ENCODE measurements around the gene TMEM171. TPM values are rescaled to one million over a fixed set of nuclear protein-coding genes. Genes with fewer than 3 reads are reported as not detected.

Gene TMEM171
- total RNA-seq, 4 donors from 2014 or later, result 5.9 to 12.6 (median 9.1) TPM

- DNase-seq, result no peak
- H3K36me3 ChIP-seq, result no peaks in the 10 kb centered on the region
- H3K9me3 ChIP-seq, result no peaks in the 10 kb centered on the region
- H3K4me3 ChIP-seq, result no peak overlapping the region
- intact Hi-C loops (cut with DNase I), result no loop called here
- H3K27me3 ChIP-seq, result peaks cover 0 to 29% (median 0%) of the 10 kb centered on the region in 4 donors
- 70 to 73% methylated on average over 3 to 9 of the region's 10 CpGs for WGBS, 2 donors
- no peak for TF ChIP-seq POLR2A (IDR thresholded peaks at IDR 0.05)
- peaks cover 0 to 9% (median 0%) of the 10 kb centered on the region in 3 donors for H3K4me1 ChIP-seq
- H3K27ac ChIP-seq, result no peak overlapping the region
These were observed 17.5 kb downstream of the TMEM171 start for GRCh38 chr5:73137563-73138530.

GRCh38 chr5:73139485-73139884, 19.1 kb downstream of the TMEM171 start:
- DNase-seq, result no peak
- Histone ChIP-seq H3K9me3 (no peaks in the 10 kb centered on the region), H3K27ac (no peak overlapping the region), H3K27me3 (peaks cover 0 to 29% (median 0%) of the 10 kb centered on the region in 4 donors), H3K36me3 (no peaks in the 10 kb centered on the region), H3K4me1 (peaks cover 0 to 9% (median 0%) of the 10 kb centered on the region in 3 donors), H3K4me3 (no peak overlapping the region)
- intact Hi-C loops (cut with DNase I), result no loop called here
- no peak for TF ChIP-seq POLR2A (IDR thresholded peaks at IDR 0.05)
- TF ChIP-seq, protein P1, sequence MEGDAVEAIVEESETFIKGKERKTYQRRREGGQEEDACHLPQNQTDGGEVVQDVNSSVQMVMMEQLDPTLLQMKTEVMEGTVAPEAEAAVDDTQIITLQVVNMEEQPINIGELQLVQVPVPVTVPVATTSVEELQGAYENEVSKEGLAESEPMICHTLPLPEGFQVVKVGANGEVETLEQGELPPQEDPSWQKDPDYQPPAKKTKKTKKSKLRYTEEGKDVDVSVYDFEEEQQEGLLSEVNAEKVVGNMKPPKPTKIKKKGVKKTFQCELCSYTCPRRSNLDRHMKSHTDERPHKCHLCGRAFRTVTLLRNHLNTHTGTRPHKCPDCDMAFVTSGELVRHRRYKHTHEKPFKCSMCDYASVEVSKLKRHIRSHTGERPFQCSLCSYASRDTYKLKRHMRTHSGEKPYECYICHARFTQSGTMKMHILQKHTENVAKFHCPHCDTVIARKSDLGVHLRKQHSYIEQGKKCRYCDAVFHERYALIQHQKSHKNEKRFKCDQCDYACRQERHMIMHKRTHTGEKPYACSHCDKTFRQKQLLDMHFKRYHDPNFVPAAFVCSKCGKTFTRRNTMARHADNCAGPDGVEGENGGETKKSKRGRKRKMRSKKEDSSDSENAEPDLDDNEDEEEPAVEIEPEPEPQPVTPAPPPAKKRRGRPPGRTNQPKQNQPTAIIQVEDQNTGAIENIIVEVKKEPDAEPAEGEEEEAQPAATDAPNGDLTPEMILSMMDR (IDR thresholded peaks at IDR 0.05), result no peak
- 75 to 78% methylated on average over 3 of the region's 3 CpGs for WGBS, 2 donors

DNA sequence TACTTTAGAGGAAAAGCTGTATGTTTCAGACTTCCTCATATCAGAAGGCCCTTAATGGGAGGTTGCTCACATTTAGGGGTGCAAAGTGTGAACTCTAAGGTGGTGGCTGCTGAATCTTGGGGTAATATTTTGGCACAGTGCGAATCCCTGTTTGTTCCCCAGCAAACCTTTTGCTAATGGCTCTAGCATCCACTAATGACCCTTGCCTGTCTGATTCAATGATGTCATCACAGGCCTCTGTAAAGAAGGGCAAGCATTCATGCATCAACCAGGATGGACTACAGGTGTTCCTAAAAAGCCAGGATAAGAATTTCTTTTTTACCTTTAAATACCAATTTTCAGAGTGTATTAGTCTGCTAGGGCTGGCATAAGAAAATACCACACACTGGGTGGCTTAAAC, 20.4 kb downstream of the TMEM171 start:
- Histone ChIP-seq H3K27ac (no peak overlapping the region), H3K9me3 (no peaks in the 10 kb centered on the region), H3K4me3 (no peak overlapping the region), H3K4me1 (peaks cover 0 to 9% (median 0%) of the 10 kb centered on the region in 3 donors), H3K27me3 (peaks cover 0 to 20% (median 0%) of the 10 kb centered on the region in 4 donors), H3K36me3 (no peaks in the 10 kb centered on the region)
- intact Hi-C loops (cut with DNase I), result no loop called here
- no peak for DNase-seq
- TF ChIP-seq, protein P1 (IDR thresholded peaks at IDR 0.05), result no peak
- no peak for TF ChIP-seq POLR2A (IDR thresholded peaks at IDR 0.05)
- 100% methylated on average over 1 of the region's 1 CpG for WGBS, 2 donors

- WGBS, 2 donors, result 67 to 71% methylated on average over 5 to 8 of the region's 8 CpGs
- Histone ChIP-seq H3K9me3 (no peaks in the 10 kb centered on the region), H3K36me3 (no peaks in the 10 kb centered on the region), H3K4me1 (peaks cover 0 to 9% (median 0%) of the 10 kb centered on the region in 3 donors), H3K27me3 (peaks cover 0 to 7% (median 0%) of the 10 kb centered on the region in 4 donors), H3K4me3 (no peak overlapping the region), H3K27ac (no peak overlapping the region)
- intact Hi-C loops (cut with DNase I), result no loop called here
- TF ChIP-seq POLR2A (IDR thresholded peaks at IDR 0.05), result no peak
- TF ChIP-seq, protein P1 (IDR thresholded peaks at IDR 0.05), result no peak
- DNase-seq, result no peak
These were observed 21.7 kb downstream of the TMEM171 start for GRCh38 chr5:73142035-73142434.

DNA sequence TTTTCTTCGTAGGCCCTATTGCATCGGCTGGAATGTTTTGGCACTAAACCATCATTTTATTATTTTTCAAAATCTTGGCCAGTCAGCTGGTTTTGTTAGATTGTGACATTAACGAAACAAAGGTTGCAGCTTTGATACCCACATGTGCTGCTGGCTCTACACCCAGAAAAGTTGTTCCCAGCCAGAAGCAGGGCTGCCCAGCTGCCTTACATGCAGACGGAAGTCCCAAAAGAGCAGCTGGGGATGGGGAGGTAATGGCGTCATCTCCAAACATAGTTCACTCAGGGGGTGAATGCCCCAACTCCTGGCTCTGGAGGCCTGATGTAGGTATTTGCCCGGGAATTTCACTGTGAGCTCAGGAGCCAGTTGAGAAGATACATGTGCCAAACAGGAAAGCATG, 23.3 kb downstream of the TMEM171 start:
- no peaks in the 10 kb centered on the region for H3K9me3 ChIP-seq
- H3K4me3 ChIP-seq, result no peak overlapping the region
- WGBS, 2 donors, result 75 to 78% methylated on average over 3 to 5 of the region's 6 CpGs
- H3K27me3 ChIP-seq, result no peaks in the 10 kb centered on the region
- no peak overlapping the region for H3K27ac ChIP-seq
- no peak for TF ChIP-seq POLR2A (IDR thresholded peaks at IDR 0.05)
- TF ChIP-seq, protein P1 (IDR thresholded peaks at IDR 0.05), result no peak
- intact Hi-C loops (cut with DNase I), result no loop called here
- DNase-seq, result no peak
- H3K4me1 ChIP-seq, result no peaks in the 10 kb centered on the region
- H3K36me3 ChIP-seq, result no peaks in the 10 kb centered on the region

All from esophagus squamous epithelium (tissue), 5 donors.